CD4-positive, alpha-beta T cell treated with Interleukin-4 for 1 hour (primary cell): ENCODE measurements around the gene SLC15A4.
"Not testable (repeated sequence)": the region's sequence is repeated elsewhere in the genome, so short reads cannot be mapped to it uniquely, and the experiment has no call there.

Source experiments
- DNase-seq, 2 donors: peaks; one replicate each; pipeline ENCODE4 v3.0.0-alpha.2; 2020 to 2022

Gene SLC15A4

DNA sequence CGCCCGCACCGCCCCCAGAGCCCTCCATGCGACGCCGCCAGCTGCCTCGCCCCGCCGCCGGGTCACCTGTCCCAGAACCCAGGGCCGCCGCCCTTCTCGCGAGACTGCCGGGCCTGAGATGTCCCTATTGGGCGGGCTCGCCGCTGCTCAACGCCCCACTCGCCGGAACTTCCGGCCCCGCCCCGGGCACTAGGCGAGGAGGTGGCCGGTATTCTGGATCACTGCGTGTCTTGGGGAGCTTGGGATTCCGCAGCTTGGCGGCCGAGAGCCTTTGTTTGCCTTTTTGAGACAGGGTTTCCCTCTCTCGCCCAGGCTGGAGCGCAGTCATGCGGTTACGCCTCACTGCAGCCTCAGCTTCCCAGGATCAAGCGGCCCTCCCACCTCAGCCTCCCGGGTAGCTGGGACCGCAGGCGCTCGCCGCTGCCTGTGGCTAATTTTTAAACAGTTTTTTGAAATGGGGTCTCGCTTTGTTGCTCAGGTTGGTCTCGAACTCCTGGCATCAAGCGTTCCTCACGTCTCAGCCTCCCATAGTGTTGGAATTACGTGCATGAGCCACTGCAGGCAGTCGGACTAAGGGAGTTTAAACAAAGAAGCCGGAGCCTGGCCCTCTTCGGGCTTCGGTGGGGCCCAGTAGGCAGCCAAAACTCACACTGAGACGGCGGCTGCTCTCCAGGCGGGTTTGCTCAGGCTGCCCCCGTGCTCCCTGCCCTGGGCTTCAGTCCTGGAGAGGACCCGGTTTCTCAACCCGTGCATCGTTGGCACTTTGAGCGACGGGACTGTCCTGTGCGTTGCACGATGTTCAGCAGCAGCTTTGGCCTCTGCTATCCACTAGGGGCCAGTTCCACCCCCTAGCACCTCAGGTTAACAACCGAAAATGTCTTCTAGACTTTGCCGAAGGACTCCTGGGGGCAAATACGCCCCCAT, at the start of gene SLC15A4:
SLC15A4 (minus strand) TSS at position 43 of the 924 bp plus-strand sequence; CDS start at position 28, 15 bp downstream.
- DNase-seq, result peak; percentile 92 to 94

DNA sequence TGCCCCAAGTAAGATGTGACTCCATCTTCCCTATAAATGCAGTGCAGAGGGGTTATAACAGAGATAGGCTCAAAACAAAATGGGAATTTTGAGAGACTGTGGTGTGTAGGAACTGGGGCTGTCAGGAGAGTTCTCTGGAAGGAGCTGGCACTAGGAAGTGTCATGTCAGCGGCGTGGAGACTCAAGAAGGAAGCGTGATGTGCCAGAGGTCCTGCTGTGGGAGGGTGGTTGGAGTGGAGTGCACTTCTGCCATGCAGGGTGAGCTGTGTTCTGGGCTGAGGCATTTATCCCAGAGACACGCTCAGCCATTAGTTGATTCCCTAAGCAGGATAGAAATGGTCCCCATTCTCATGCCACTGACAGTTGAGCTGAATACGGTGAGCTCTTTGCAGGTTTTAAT, 48.5 kb upstream of the SLC15A4 start:
- DNase-seq, result no peak

DNA sequence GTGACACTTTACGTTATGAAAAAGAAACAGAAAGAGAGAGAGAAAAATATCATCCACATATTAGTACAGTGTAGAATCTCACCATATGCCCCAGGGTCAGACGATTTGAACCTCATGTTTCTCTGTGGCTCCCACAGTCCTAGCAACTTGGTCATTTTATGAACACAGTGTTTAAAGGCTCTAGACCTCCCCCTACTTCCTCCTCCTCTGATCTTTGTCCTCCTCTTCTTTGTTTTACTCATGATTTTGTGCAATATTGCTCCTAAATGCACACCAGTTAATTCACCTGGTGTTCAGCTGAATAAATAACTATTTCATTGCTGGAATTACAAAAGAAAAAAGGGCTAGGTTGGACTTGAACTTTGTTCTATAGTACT, 47.7 kb upstream of the SLC15A4 start:
- no peak for DNase-seq

DNA sequence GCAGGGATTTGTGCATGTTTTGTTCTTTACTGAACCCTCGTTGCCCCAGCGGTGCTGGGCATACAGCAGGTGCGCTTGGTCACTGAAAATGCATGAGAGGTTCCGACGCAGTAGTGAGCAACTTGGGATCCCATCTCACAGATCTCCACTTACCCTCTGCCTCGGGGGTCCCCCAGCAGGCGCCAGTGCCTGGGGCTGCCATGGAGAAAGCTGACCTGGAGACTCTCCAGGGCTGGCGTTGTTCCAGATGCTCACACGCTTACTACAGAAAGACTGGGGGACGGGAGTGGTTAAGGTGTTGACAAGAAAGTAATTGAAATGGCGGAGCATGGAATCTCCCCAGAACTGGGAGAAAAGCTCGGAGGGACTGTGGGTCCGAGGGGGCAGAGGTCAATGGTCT, 43.7 kb upstream of the SLC15A4 start:
- no peak for DNase-seq

DNA sequence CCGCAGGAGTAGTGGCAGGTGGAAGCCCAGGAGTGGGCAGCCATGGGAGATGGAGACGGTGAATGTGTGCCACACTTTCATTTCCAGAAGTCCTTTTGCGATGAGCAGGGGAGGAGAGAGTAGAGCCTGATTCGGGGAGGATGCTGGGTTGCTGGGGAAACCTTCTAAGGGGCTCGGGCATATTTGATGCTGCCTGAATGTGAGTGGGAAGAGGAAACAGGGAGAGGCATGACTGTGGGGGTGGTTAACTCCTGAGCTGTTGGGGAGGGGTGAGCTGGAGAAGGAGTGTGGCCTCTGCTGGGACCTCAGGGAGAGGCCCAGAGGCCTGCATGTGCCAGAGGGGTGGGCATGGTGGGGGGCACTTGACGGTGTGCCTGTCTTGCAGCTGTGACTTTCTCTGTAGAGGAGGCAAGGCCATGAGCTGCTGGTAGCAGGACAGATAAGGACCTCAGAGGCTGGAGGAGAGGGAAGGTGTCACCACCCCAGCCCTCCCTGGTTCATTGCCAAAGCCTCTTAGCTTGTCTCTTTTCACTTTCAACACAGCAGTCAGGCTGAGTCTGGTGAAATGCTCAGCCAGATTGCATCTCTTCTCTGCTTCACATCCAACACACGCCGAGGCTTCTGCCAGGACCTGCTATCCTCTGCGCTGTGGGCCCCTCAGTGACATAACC, 40.9 kb upstream of the SLC15A4 start:
- no peak for DNase-seq

DNA sequence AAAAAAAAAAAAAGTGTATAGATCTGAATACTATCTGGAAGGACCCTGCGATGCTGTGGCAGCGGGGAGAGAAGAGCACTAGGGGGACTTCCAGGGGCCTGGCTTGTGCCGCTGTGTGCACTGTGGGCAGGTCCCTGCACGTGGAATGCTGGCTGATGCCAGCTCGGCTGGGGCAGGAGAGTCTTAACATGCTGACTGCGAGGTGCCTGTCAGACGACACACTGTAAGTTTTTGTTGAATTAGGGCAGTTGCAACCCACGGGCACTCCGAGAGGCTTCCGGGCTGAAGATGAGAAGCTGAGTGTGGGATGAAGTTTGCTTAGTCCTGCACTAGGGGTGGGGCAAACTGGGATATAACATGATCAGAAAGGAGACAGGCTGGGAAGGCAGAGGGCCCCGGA, 40.2 kb upstream of the SLC15A4 start:
- DNase-seq, result no peak

DNA sequence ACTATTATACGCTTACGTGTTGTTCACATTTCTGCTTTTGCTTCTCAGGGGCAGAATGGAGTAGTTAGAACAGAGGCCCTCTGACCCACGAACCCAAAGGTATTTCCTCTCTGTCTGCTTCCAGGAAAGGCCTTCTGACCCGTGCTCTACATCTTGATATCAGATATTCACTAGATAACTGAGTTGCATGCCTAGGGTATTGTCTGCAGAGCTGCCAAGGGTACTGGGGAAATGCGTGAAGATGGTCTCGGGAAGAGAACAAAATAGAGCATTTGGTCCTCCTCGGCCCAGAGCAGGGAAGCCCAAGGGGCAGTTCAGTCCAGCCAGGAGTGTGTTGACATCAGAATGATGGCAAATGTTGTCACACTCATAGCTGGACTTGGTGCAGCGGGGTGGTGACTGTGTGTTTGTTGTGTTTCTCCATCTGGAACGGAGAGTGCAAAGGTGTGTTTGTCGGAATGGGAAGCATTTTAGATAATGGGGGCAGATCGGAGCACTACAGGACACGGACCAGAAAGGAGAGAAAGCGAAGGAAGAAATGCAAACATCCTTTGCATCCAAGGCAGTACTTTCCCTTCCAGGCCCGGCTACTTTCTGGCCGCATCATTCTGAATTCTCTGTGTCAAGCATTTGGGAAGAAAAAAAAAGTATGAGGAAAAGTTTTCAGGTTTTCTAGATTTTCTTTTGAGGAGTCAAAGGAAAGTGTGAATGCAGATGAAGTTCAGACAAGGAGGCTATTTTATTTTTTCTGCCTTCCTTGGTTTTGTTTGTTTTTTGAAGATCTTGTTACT, 37.7 kb upstream of the SLC15A4 start:
- no peak for DNase-seq

DNA sequence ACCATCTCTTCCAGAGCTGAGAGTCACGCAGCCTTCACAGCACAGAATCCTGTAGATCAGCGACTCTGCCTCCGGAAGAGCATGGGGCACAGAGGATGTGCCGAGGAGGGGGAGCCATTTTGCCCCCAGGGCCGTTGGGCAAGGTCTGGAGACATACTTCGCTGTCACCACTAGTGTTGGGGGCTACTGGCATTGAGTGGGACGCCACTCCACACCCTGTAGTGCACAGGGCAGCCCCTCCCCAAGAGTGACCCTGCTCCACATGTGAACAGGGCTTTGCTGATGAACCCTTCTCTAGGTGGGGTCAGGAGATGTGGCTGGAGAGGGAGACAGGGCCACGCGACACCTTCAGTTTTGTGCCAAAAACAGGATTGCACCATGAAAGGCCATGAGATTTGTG, 35.6 kb upstream of the SLC15A4 start:
- DNase-seq, result no peak

DNA sequence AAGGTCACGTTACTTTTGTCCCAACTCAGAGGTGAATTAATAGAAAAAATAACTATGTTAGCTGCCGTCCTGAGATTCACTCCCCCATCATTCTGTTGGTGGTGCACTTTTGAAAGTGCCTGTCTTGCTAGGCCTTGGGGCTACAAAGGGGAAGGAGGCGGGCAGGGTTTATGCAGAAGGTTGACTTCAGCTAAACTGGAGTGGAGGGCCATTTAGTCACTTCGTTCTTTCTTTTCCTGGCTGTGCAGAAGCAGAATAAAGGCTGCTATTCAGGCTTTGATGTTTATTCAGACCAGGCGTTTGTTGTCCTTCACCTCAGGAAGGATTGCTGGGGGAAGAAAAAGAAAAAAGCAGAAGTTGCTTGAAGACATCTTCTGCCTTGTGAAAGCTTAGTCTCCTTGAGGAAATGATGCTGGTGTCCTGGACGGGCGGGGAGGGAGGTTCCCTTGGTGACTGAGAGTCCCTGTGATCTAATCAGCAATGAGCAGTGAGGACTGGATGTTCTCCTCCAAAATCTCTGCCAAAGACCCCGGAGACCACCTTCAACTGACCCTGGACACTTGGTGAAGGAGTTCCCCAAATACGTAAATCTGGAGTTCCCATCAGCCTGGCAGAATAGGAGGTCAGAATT, 33.5 kb upstream of the SLC15A4 start:
- peak in 1 of 2 donors; percentile 49 for DNase-seq

DNA sequence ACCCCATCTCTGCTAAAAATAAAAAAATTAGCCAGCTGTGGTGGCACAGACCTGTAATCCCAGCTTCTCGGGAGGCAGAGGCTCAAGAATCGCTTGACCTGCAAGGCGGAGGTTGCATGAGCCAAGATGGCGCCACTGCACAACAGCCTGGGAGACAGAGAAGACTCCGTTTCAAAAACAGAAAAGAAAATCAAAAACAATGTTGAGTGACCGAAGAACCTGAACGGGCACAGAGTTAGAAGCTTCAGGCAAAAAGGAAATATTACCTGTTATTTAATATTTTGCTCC, 33.0 kb upstream of the SLC15A4 start:
- DNase-seq, result no peak

DNA sequence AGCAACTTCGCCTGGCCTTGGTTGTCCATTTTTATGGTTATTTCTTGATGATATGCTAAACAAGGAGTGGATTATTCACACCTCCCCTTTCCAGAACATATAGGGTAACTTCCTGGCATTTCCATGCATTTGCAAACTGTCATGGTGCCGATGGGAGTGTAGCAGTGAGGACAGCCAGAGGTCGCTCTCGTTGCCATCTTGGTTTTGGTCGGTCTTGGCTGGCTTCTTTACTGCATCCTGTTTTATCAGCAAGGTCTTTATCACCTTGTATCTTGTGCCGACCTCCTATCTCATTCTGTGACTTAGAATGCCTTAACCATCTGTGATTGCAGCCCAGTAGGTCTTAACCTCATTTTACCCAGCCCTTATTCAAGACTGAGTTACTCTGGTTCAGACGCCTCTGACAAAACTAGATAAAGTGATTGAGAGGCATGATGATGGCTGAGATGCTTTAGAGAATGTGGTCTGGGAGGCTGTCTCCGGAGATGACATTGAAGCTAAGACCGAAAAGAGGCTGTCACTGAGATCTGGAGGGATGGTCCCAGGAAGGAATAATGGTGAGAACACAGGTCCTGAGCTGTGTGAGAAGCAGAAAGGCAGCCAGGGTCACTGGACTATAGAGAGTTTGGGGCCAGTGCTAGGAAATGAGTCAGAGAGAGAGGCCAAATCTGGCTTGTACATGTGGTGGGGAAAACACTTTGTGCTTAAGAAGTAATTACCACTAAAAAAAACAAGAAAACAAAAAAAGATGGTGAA, 32.5 kb upstream of the SLC15A4 start:
- DNase-seq, result no peak

DNA sequence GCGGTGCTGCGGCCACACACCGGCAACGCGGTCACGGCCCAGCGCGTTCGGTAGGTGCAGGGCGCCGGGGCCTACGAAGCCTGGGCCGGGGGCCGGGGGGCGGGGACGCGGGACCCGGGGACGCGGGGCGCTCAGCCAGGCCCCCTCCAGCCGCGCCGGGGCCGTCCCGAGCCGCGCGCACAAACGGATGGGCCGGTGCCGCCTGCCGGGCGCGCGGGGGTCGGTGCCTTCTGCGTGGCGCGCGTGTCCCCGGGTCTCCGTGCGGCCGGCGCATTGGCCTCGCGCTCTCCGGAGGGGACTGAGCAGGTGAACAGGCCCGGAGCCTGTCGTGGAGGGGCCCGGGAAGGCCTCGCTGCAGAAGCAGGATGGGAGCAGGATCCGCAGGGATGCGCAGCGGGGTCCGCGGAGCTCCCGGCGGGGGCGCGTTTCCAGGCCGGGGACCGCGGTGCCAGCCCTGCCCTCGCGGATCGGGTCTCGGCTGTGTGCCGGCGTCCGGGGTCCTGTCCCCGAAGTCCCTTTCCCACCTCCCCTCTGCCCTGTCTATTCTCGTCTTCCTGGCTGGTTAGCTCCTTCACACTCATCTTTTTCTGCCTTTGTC, 29.9 kb upstream of the SLC15A4 start:
- no peak for DNase-seq

DNA sequence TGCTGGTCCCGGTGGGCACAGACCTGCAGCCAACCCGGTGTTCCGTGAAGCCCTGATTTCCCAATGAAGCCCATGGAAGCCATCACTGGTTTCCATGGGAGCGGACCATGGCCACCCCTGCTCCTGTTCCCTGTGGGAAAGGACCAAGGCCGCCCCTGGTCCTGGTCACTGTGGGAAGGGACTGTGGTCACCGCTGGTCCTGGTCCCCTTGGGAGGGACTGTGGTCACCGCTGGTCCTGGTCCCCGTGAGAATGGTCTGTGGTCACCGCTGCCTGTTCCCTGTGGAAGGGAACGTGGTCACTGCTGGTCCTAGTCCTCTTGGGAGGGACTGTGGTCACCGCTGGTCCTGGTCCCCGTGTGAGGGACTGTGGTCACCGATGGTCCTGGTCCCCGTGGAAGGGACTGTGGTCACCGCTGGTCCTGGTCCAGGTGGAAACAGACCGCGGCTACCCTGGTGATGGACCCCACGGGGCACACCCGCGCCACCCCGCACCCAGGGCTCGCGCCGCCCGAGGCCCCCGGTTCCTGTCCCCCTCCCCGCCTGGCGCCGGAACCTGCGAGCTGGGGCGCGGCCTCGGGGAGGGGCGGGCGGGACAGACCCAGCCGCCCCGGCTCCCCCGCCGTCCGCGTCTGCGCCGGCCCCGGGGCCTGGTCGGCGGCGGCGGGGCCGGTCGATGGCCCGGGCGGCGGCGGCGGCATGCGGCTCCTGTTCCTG, 29.3 kb upstream of the SLC15A4 start, which contains the start of gene GLT1D1:
GLT1D1 (plus strand) TSS at position 594 of the 715 bp plus-strand sequence; CDS start at position 698, 104 bp downstream.
- DNase-seq, result no peak

DNA sequence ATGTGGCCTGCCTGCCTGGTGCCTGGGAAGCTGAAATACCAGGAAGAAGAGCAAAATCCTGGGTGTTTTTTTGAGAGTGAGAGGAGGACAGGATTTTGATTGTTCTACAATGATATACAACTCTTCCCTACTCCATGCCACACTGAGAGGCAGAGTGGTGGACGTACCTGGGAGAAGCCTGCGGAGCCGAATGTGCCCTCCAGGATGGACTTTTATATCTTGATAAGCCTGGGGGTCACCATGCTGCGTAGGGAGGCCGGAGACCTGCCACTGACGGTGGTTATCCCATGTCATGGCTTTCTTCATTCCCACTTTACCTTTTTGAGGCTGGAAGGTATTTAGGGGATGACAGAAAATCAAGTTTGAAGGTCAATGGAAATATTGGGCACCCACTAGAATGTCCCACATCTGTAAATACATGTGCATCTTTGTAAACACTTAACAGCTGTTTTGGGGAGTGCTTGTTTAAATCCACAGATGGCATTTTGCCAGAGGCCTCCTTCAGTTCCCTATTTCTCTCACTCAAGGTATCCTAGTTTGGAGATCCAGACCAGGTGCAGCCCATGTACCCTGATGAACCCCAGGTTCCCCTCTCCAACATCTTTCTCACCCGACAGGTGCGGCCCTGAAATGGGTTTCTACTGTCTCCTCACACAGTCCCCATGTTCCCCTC, 28.4 kb upstream of the SLC15A4 start:
- DNase-seq, result no peak

DNA sequence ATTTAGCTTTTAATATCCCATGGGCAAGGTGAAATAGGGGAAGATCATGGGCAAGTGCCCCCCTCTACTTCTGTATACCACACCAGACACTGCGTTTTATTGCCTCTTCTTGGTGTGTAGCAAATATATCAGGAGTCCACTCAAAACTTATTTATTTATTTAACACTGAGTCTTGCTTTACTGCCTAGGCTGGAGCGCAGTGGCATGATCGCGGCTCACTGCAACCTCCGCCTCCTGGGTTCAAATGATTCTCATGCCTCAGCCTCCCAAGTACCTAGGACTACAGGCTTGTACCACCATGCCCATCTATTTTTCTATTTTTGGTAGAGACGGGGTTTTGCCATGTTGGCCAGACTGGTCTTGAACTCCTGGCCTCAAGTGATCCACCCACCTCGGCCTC, 27.7 kb upstream of the SLC15A4 start:
- DNase-seq, result not testable (repeated sequence)

DNA sequence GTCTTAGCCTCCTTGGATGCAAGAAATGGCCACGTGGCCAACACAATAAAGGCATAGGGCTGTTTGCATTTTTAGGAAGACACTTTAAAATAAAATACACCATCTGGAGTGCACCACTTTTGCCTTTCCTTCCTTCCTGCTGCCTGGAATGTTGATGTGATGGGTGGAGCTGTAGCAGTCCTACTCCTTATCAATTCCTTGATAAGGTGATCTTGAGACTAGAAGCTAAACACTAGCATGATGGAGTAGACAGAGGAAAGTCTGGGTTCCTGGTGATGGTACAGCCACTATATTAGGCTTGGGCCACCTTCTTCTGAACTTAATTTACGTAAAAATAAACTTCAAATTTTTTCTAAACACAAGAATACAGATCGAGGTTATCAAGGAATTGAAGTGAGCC, 26.6 kb upstream of the SLC15A4 start:
- DNase-seq, result no peak

DNA sequence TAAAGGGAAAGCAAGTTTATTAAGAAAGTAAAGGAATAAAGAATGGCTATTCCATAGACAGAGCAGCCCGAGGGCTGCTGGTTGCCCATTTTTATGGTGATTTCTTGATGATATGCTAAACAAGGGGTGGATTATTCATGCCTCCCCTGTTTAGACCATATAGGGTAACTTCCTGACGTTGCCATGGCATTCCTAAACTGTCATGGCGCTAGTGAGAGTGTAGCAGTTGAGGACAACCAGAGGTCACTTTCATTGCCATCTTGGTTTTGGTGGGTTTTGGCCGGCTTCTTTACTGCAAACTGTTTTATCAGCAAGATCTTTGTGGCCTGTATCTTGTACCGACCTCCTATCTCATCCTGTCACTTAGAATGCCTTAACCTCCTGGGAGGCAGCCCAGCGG, 26.0 kb upstream of the SLC15A4 start:
- DNase-seq, result not testable (repeated sequence)

DNA sequence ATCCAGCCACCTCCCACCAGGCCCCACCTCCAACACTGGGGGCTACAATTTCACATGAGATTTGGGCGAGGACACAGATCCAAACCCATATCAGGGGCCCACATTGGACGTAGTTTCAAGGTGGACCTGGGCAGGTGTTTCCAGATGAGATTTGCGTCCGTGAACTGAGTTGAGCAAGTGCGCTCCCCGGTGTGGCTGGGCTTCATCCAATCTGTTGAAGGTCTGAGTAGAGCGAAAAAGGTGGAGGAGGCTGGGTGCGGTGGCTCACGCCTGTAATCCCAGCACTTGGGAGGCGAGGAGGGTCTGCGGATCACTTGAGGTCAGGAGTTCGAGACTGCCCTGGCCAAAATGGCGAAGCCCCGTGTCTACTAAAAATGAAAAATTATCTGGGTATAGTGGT, 24.6 kb upstream of the SLC15A4 start:
- DNase-seq, result no peak

DNA sequence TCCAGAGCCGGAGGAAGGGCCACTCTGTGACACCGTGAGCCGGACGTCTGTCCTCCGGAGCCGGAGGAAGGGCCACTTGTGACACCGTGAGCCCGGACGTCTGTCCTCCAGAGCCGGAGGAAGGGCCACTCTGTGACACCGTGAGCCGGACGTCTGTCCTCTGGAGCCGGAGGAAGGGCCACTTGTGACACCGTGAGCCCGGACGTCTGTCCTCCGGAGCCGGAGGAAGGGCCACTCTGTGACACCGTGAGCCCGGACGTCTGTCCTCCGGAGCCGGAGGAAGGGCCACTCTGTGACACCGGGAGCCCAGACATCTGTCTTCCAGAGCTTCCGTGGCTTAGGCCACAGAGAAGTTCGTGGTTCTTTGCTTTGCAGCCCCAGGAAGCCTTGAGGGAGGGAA, 22.9 kb upstream of the SLC15A4 start:
- DNase-seq, result not testable (repeated sequence)

DNA sequence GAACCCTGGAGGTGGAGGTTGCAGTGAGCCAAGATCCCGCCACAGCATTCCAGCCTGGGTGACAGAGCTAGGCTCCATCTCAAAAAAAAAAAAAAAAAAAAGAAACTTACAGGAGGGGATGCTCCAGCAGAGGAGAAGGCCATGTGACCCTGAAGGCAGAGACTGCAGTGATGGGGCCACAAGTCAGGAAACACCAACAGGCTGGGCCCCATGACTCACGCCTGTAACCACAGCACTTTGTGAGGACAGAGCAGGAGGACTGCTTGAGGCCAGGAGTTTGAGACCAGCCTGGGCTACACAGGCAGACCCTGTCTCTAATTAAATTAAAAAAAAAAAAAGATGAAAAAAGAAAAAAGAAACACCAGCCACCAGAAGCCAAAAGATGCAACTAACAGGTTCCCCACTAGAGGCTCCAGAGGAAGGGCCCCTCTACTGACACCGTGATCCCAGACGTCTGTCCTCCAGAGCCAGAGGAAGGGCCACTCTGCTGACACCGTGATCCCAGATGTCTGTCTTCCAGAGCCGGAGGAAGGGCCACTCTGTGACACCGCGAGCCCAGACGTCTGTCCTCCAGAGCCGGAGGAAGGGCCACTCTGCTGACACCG, 20.4 kb upstream of the SLC15A4 start:
- peak in 1 of 2 donors; percentile 71 for DNase-seq
